ENCODE measurements around the gene CRYBG1.
A peak's percentile ranks its signal among the peaks of the same experiment; 100 is the strongest.

CRYBG1 gene, protein sequence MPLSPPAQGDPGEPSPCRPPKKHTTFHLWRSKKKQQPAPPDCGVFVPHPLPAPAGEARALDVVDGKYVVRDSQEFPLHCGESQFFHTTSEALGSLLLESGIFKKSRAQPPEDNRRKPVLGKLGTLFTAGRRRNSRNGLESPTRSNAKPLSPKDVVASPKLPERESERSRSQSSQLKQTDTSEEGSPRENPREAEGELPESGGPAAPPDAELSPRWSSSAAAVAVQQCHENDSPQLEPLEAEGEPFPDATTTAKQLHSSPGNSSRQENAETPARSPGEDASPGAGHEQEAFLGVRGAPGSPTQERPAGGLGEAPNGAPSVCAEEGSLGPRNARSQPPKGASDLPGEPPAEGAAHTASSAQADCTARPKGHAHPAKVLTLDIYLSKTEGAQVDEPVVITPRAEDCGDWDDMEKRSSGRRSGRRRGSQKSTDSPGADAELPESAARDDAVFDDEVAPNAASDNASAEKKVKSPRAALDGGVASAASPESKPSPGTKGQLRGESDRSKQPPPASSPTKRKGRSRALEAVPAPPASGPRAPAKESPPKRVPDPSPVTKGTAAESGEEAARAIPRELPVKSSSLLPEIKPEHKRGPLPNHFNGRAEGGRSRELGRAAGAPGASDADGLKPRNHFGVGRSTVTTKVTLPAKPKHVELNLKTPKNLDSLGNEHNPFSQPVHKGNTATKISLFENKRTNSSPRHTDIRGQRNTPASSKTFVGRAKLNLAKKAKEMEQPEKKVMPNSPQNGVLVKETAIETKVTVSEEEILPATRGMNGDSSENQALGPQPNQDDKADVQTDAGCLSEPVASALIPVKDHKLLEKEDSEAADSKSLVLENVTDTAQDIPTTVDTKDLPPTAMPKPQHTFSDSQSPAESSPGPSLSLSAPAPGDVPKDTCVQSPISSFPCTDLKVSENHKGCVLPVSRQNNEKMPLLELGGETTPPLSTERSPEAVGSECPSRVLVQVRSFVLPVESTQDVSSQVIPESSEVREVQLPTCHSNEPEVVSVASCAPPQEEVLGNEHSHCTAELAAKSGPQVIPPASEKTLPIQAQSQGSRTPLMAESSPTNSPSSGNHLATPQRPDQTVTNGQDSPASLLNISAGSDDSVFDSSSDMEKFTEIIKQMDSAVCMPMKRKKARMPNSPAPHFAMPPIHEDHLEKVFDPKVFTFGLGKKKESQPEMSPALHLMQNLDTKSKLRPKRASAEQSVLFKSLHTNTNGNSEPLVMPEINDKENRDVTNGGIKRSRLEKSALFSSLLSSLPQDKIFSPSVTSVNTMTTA (N-terminal part only)

DNA sequence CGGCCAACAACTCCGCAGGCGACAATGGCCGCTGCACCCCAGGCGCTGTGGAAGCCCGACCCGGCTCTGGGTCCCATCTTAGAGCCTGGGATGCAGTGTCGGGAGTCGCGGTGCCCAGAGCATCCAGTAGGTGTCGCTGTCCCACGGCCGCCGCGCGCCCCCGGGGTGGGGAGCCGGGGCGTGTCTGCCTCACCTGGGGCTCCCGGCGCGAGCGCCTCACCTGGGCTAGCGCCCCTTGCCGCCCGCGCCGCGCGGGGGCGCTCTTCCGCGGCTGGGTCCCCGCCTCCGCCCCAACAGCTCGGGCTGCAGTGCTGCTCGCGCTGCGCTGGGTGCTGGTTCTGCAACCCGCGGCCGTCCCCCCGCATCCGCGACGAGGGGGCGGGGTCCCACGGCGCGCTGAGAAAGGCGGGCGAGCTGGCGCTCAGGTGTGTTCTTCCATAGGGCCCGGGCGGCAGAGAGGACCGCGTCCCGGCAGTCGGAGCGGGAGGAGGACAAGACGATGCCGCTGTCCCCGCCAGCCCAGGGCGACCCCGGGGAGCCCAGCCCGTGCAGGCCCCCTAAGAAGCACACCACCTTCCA, at the start of gene CRYBG1:
TSS of gene CRYBG1 (plus strand) at position 308 of the 579 bp plus-strand sequence. CDS start at position 500, 192 bp downstream.
- DNase-seq: peak; percentile 67

DNA sequence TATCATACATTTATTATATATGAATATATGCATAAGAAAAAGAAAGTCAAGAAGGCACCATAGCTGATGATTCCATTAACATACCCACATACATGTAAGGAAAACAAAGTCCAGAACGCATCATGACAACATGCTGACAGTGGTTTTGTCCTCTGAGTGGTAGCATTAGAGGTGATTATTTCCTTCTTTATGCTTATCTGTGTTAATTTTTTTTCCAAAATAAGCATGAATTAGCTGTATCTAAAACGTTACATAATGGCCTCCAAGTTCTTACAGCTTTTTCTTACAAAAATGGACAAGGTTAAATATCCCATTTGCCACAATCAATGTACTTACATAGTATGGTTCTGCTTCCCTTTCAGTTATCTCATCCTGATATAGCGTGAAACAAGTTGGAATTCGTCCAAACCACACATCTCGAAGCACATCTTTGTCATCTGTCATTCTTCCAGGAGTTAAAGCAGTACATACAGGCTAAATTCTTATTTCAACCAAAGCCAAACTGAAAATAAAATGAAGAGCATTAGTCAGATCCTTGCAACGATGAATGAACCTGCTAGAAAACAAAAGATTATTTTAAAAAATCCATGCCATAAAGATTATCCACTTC, 44.6 kb upstream of the CRYBG1 start:
- no peak for DNase-seq

DNA sequence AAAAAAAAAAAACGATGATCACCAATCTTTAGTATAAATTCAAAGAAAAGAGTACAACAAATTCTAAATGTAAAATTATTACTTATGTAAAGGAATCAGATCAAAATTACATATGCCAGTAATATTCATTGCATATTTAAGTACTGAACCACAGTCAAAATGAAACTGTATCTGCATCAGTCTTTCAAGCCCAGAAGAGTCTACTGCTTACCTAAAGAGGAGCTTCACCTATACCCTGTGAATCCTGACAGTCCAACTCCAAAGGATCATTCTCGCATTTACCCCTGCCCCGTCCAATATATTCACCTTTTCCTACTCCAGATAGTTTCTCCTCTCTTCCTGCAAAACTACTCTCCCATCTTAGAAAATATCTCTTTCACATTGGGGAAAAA, 44.1 kb upstream of the CRYBG1 start:
- no peak for DNase-seq

DNA sequence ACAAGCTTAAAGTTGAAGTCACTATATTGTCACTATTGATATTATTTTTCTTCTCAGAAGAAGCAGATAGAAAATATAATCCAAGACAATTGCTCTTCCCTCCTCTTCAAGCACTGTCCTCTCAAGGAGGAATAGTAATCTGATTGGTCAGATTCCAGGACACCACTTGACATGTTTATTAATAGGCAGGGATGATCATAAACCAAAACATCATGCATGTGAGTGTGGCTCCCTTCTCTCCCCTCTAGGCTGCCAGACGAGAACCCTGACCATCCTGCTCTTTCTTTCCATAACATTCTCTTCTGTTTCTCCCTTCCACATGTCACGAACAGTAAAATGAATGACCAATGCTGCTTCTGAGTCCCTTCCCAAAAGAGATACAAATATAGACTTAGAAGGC, 42.5 kb upstream of the CRYBG1 start:
- DNase-seq: no peak

DNA sequence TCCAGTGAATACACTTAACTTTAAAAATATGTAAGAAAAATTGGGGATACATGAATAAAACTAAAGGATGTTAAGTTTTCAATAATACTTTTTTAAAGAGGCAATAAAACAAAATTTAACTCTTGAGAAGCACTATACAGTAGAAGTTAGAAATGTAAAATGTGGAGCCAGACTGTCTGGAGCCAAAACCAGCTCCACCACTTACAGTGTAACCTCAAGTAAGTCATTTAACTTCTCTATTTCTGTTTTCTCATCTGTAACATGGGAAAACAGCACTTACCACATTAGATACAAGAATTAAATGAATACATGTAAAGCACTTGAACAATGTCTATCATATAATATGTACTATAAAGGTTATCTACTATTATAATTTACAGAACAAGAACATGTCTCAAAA, 41.7 kb upstream of the CRYBG1 start:
- no peak for DNase-seq

DNA sequence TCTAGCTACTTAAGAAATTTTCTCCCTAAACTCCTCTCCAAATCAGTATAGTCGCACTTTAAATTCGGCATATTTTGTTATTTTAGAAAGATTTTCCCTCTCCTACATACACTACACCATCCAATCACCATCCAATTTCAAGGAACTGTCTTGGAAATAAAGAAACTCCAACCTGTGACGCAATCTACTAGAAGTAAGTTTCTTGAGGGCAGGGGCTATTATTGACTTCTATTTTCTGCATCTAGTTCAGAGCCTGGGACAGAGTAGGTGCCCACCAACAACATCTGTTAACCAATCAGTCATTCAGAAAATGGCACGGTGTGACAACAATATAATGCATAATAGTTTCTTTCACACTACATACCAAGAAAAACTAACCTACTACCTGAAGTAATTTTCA, 38.6 kb upstream of the CRYBG1 start:
- DNase-seq: no peak

DNA sequence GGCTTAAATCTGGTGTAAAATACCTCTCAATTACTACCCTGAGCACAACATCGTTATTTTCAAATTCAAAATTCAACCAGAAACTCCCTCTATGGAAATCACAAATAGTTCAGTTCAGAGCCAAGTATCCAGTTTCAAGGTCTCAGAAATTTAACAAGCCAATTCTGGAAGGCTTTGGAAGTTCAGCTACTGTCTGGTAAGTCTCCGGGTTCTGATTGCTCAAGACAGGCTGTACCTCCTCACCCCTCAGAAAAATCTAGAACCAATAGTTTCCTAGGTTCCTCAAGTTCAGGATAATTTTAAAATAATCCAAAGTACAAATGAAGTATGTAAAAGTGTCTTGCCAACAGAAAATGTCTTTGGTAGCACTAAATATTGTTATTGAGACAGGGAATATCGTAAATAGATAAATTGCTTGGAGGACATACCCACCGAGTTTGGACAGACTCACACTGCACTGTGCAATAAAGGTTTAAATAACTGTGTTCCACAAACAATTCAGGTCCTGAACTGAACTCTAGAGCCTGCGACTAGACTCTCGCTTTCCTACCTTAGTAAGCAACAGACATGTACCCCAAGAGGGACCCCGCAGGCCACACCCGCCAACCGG, 35.7 kb upstream of the CRYBG1 start:
- no peak for DNase-seq

DNA sequence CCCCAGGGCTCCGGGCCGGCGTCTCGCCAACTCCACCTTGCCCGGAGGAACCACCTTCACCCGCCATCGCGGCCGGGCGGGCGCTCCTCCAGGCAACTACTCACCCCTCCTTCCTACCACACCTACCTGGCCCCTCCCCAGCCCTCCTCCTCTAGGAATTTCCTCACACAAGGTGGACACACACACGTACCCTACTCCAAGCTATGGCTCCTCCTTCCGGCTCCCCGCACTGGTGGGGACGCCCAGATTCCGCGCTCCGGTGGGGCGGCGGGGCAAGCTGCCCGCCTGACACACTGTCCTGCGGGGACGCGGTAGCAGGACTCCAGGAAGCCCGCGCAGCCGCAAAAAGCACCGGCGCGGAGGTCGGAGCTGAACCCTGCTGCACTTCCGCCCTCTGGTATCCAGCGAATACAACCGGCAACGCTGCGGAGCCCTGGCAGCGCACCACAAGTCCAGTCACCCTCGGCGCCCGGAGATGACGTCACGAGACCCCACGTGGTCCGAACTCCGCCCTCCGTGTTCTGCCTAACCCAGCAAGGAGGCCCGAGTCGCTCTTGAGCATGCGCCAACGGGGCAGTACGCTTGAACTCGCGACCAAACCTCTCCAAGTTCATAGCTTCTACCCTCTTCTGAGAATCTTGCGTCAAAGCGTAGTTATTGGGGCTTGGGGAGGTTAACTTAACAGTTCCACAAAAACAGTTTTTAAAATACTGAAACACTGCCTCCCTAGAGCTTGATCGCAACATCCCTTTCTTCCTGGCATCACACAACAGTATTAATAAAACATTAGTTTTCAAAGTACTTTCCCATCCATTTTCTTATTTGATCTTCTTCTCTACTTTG, 35.0 kb upstream of the CRYBG1 start, which contains the start of gene ATG5:
TSS of gene ATG5 (minus strand) at position 425 of the 843 bp plus-strand sequence. CDS start 9,552 bp downstream, outside the sequence.
- DNase-seq: peak; percentile 99

DNA sequence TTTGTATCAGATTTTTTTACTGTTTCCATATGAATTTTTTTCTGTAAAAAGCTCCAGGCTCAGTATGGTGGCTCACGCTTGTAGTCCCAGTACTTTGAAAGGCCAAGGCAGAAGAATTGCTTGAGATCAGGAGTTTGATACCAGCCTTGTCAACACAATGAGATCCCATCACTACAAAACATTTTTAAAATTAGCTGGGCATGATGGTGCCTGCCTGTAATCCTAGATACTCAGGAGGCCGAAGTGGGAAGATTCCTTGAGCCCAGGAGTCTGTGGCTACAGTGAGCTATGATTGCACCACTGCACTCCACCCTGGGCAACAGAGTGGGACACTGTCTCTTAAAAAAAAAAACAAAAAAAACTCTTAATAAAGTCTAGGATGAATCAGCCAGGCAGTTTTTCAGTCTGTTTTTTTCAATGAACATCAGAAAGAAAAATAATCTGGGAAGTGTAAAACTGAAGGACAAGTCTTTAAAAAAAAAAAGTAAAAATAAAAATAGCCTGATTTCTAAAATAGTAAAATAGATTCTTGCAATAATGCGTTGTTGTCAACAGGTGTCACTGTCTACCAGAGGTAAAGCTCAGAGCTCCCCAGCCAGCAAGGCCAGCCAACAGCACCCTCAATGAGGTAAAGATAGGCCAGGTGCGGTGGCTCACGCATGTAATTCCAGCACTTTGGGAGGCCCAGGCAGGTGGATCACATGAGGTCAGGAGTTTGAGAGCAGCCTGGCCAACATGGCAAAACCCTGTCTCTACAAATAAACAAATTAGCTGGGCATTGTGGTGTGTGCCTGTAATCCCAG, 25.7 kb upstream of the CRYBG1 start:
- DNase-seq: peak; percentile 45

DNA sequence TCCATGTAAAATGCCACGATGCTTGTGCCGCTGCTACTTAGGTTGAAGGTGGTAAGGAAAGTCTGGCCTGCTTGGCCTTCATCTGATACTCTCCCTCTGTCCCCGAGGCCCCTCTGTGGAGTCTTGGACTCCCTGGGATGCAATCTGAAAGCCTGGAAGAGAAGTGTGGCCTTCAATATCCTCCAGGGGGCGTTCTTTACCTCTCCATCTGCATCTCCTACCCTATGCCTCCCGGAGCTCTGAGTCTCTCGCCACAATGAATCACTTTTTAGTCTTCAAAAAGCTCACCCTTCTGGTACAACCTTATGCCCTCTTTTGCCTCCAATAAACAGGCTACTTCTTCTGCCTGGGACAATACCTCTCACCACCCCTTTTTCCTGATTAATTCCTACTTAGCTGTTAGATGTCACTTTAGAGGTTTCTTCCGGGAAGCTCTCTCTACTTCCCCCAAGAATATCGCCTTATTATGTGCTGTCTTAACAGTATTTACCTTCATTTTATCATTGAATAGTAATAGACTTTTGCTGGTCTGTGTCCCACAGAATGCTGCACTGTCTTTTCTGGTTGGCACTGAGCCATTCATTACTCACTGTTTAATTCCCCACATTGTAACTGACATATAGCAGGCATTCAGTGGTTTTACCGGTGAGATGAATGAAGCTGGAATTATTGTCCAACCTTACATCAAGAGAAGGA, 21.0 kb upstream of the CRYBG1 start:
- no peak for DNase-seq

DNA sequence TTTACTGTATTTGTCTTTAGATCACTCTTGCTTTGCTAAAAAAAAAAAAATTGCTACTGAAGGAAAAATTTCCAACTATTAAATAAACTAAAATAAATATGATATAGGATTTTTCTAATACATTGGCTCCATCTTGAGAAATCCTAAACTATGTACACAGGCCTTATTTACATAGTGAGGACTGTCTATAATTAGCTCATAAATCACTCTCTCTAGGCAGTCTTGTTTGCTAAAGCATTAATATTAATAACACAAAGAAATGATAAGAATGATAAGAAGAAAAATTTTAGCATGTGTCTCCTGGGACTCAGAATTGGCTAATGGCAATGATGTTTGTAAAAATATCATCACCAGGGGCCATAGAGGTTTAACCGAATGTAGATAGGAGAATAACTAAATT, 13.3 kb upstream of the CRYBG1 start:
- no peak for DNase-seq

DNA sequence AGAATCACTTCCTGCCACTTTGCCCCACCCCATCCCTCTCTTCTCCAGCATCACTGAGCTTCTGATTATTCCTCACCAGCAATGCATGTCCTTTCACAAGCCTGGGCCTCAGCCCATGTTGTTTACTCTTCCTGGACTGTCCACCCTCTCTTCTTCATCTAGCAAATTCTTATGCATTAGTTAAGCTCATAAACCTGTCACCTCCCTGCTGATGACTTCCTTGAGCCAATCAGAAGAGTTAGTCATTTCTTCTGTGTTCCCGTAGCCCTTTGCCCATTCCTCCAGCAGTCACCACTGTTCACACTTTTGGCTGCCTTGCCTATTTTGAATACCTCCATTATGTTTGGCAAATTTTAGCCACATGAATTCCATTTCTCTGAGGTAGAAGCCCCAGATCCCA, 4.1 kb upstream of the CRYBG1 start:
- no peak for DNase-seq

DNA sequence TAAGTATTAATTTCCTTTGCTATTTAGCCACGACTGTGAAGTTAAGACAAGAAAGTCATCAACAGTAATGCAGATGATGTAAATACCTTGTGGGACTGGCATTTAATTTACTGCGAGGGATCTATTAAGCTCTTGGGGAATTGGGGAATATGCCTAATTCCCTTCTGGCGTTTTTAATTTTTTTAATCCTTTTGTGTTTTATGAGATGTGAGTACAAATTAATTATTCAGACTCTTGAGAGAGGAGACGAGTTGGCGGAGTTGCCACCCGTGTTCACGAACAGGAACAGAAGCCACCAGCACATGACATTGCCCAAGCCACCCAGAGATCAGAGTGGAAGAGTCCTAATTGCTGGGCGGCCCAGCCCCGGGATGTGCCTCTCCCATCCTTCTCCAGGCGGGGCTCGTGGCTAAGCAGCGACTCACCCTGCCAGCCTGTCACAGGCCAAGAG, 533 bp upstream of the CRYBG1 start:
- DNase-seq: no peak

DNA sequence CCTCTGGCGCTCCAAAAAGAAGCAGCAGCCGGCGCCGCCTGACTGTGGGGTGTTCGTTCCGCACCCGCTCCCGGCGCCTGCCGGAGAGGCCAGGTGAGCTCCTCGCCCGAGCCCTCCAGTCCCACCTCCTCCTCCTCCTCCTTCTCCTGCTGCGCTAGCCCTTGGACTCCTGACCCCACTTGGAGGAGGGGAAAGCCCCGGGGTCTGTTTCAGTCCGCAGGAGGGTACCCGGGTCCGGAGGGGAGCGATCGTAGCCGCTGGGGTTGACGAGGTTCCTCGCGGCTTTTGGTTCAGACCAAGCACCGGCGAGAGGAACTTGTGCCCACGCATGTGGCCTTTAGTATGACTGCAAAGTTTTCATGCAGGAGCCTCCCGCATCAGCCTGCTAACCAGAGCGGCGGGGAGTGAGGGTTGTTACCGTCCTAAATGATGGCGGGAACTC, 493 bp downstream of the CRYBG1 start:
- peak; percentile 45 for DNase-seq

DNA sequence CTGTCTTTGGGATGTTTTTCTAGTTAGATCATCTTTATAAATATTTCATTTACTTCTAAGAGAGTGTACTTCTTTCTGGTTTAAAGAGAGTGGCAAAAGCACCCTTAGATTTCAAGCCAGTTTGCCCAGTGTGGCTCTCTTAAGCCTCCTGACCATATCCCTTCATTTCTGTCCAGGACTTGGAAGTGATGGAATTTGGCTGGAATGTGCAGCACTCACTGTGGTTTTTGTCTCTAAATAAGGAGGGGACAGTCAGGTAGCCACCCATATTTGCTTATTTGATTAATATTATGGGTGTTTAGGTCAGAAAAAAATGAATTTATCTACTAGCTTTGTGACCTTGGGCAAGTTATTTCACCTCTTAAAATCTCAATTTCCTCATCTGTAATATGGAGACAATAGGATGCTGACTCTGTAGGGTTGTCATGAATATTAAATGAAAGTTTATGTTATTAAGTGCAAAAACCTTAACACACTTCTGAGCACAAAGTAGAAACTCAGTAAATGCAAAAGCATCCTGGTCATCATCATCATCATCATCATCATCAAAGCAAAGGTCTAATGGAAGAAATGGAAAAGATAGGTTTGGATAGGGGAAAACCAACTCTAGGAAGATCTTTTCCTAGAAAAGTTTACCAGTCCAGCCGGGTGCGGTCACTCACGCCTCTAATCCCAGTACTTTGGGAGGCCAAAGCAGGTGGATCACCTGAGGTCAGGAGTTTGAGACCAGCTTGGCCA, 3.1 kb downstream of the CRYBG1 start:
- DNase-seq: no peak

DNA sequence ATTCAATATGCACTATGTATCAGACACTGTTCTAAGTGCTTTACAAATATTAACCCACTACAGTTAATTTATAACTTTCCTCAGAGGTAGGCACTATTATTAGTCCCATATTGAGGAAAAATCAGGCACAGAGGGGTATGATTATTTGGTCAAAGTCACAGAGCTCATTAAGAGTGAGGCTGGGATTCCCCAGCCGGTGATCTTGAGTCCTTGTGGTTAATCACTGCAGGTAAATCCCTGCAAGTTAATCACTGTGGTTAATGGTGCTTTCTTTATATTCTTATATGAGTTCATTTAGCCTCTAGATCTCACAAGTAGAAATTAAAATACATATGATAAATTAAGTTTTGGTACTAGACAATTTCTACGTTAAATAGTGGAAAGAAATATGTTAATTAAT, 9.2 kb downstream of the CRYBG1 start:
- no peak for DNase-seq

DNA sequence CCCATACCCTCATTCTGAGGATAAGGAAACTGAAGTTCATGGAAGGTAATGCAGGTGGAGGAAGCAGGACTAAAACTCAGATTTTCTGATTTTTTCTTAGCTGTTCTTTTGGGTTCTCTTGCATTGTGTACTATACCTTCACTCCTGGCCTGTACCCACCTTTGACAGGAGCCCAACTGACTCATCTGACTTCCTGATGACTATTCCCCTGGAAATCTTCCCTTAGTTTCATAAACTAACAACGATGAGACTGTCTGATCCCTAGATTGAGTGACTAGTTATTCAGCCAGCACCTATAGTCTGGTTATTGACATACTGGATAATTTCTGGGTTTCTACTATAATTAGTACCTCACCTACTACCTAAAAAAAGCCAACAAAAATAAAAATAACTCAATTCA, 10.1 kb downstream of the CRYBG1 start:
- no peak for DNase-seq

DNA sequence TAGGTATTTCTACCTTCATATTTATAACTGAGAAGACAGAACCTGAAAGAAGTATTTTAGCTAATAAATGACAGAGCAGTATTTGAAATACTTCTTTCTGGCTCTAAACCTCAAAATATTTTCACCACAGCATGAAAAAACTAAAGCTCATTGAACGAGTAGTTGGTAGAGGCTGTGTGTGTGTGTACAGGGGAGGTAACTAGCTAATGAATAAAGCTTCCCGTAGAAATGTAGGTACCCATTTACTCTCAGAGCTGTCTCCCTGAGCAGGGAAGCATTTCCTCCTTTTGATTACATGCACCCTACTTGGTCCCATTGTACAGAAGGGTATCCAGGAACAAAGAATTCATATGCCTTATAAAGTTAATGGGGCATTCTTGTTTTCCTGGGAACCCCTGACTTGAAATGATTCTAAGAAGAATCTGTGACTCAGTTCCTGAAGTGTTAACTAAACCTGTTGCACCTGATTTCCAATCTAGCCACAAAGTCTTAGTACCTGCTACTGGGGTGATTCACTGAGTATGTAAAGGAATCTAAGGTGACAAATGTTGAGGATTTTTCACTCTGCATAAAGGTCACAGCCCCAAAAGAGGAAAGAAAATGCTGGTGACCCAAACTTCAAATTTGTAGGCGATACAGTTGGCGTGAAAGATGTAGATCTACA, 12.5 kb downstream of the CRYBG1 start:
- DNase-seq: no peak
